GM12878 (cell line): Measurements from ENCODE around the gene TRIM68. TPM values are rescaled to one million over a fixed set of nuclear protein-coding genes. Genes with fewer than 3 reads are reported as not detected.

Experiments used
- ATAC-seq: fragments of 200-7000 bp; cut with Tn5 transposase; 3 replicates; pipeline ENCODE4 v1.9.1; 2020; ENCODE audit warnings: mild to moderate bottlenecking, moderate library complexity
- BruUV-seq: library from RNA; stranded (reverse); fragments of 400-500 nt; replicated peaks from 2 replicates; lab custom pipeline; 2021; lab: Mats Ljungman, UMichigan
- CTCF ChIA-PET: fragments of 300-600 bp; sonication (Branson Sonifier 250); formaldehyde crosslinking; extraction: SDS; loops from one replicate; lab custom pipeline; 2021; ENCODE audit warnings: inconsistent platforms; lab: Yijun Ruan, JAX
- POLR2A ChIA-PET: fragments of 350-600 bp; formaldehyde crosslinking; extraction: SDS; loops from one replicate; lab custom pipeline; 2021; ENCODE audit warnings: inconsistent platforms; lab: Charles Lee
- RAD21 ChIA-PET: fragments of 300-600 bp; sonication (Branson Sonifier 250); formaldehyde crosslinking; loops from one replicate; lab custom pipeline; 2023; ENCODE audit warnings: antibody characterized with exemption; ENCODE audit not compliant: unreplicated experiment; lab: Charles Lee
- SMC1A ChIA-PET: fragments of 300-600 bp; sonication (Branson Sonifier 250); formaldehyde crosslinking; loops from one replicate; lab custom pipeline; 2023; ENCODE audit not compliant: unreplicated experiment, uncharacterized antibody; lab: Charles Lee
- DNase-seq: peaks from one replicate; pipeline ENCODE4 v3.0.0-alpha.2; 2011; ENCODE audit warnings: low read depth, low spot score
- FAIRE-seq: peaks from 3 replicates; lab custom pipeline; 2011; peaks lifted over from hg19 to GRCh38; lab: Jason Lieb, UNC
- H2AFZ ChIP-seq: 2 replicates; pipeline ENCODE4 v1.6.0; 2011; ENCODE audit warnings: low read depth, low read length, control low read depth; ENCODE audit not compliant: control insufficient read depth
- H3K27ac ChIP-seq: 2 replicates; pipeline ENCODE4 v1.5.1; 2011; ENCODE audit warnings: control low read depth; ENCODE audit not compliant: control insufficient read depth, insufficient read depth
- H3K27me3 ChIP-seq, 2 experiments: replicated peaks in 1 of 2; 2 replicates each; pipeline versions ENCODE4 v1.6.0 to v1.6.1; 2011; ENCODE audit warnings: low read length in 1 of 2; ENCODE audit not compliant: control insufficient read depth in 2 of 2, insufficient read depth in 2 of 2
- H3K36me3 ChIP-seq, 2 experiments: 2 replicates each; pipeline ENCODE4 v1.5.1; 2011; ENCODE audit warnings: low read length in 1 of 2; ENCODE audit not compliant: control insufficient read depth in 2 of 2, insufficient read depth in 2 of 2
- H3K4me1 ChIP-seq: 2 replicates; pipeline ENCODE4 v1.6.1; 2011; ENCODE audit warnings: mild to moderate bottlenecking, low read length, moderate library complexity, mixed read lengths; ENCODE audit not compliant: control insufficient read depth, insufficient read depth
- H3K4me2 ChIP-seq: 2 replicates; pipeline ENCODE4 v1.6.0; 2011; ENCODE audit warnings: control low read depth; ENCODE audit not compliant: control insufficient read depth, insufficient read depth
- H3K4me3 ChIP-seq: fragments of 200-600 bp; sonication (generic); 2 replicates; pipeline ENCODE4 v1.5.1; 2016
- H3K79me2 ChIP-seq: 2 replicates; pipeline ENCODE4 v1.6.0; 2011; ENCODE audit warnings: low read length; ENCODE audit not compliant: control insufficient read depth, insufficient read depth
- H3K9ac ChIP-seq: 2 replicates; pipeline ENCODE4 v1.8.0; 2011; ENCODE audit warnings: low read length, control low read depth, mixed read lengths; ENCODE audit not compliant: control insufficient read depth, insufficient read depth
- H3K9me3 ChIP-seq: replicated peaks from 3 replicates; pipeline ENCODE4 v1.5.1; 2011; ENCODE audit warnings: mild to moderate bottlenecking, low read length; ENCODE audit not compliant: control insufficient read depth, insufficient read depth
- H4K20me1 ChIP-seq: 2 replicates; pipeline ENCODE4 v1.6.0; 2011; ENCODE audit not compliant: control insufficient read depth, insufficient read depth
- CREM ChIP-seq: IDR thresholded peaks from 2 replicates; pipeline ENCODE4 v1.6.1; 2014; ENCODE audit warnings: antibody characterized with exemption, low read depth
- JUND ChIP-seq: IDR thresholded peaks from 2 replicates; pipeline ENCODE4 v1.6.1; 2012; ENCODE audit warnings: low read depth, mild to moderate bottlenecking, low read length, improper control_type of control experiment, moderate library complexity
- KAT2A ChIP-seq: conservative IDR thresholded peaks from 2 replicates; pipeline ENCODE4 v1.6.1; 2011; ENCODE audit warnings: low read depth, low read length; ENCODE audit not compliant: control insufficient read depth
- MTA3 ChIP-seq: IDR thresholded peaks from 2 replicates; pipeline ENCODE4 v1.6.1; 2012; ENCODE audit warnings: low read length, inconsistent platforms, borderline replicate concordance
- STAT1 ChIP-seq: fragments of 450-650 bp; conservative IDR thresholded peaks from 2 replicates; pipeline ENCODE4 v1.6.1; 2014; ENCODE audit warnings: antibody characterized with exemption, mild to moderate bottlenecking
- WGBS: methylation state at CpG from one replicate; pipeline ENCODE4 v1.1.6; 2016; ENCODE audit warnings: low lambda C conversion rate; ENCODE audit not compliant: insufficient replicate concordance, insufficient coverage; ENCODE audit errors: missing lambda C conversion rate; 5-methylcytosine and 5-hydroxymethylcytosine counted together
- in situ Hi-C: fragments of 300-500 bp; cut with MboI; formaldehyde crosslinking; loops from 9 replicates; pipeline ENCODE4 v1.14.3; 2018; ENCODE audit warnings: mixed read lengths
- intact Hi-C: fragments of 100-400 bp; cut with micrococcal nuclease; formaldehyde crosslinking; loops from one replicate; pipeline ENCODE4 v1.14.2; 2022; ENCODE audit not compliant: unreplicated experiment
- polyA plus RNA-seq, 11 experiments: library from polyadenylated mRNA; depleted of rRNA in 4 of 11; unstranded in 6 of 11; stranded (reverse) in 5 of 11; fragments of >200 nt; fragmentation: Nextera tagmentation in 4 of 11; fragmentation: Illumina TruSeq in 1 of 11; extraction: Ambion mirVana in 4 of 11; extraction: Trizol in 1 of 11; gene quantifications; 1 replicate in 1 of 11; 2 replicates in 10 of 11; pipeline versions ENCODE4 v1.2.1 to v1.2.3, GENCODE V29; 2011 to 2016; ENCODE audit warnings: inconsistent platforms in 2 of 11, missing spikeins in 2 of 11, low read depth in 1 of 11
- total RNA-seq, 4 experiments: library from RNA; depleted of rRNA in 3 of 4; stranded (reverse); fragments of >200 nt in 3 of 4; fragmentation: Illumina TruSeq in 1 of 4; extraction: Trizol in 1 of 4; gene quantifications; 2 replicates each; pipeline versions ENCODE4 v1.2.1 to v1.2.3, GENCODE V29; 2013 to 2021
- TF ChIP-seq, protein P1 (sequence below): fragments of 450-650 bp; IDR thresholded peaks from 2 replicates; pipeline ENCODE4 v1.6.1; 2017; ENCODE audit warnings: mild to moderate bottlenecking
- TF ChIP-seq, protein P2 (sequence below): IDR thresholded peaks from 2 replicates; pipeline ENCODE4 v1.6.1; 2011; ENCODE audit warnings: borderline replicate concordance, low read depth, mild to moderate bottlenecking, moderate library complexity, mixed read lengths, low read length; ENCODE audit not compliant: insufficient read depth; ENCODE audit errors: extremely low read length
- TF ChIP-seq, protein P3 (sequence below): fragments of 450-650 bp; IDR thresholded peaks from 2 replicates; pipeline ENCODE4 v1.6.1; 2017; ENCODE audit warnings: low read depth, mild to moderate bottlenecking, moderate library complexity
- TF ChIP-seq, protein P4 (sequence below): fragments of 450-650 bp; formaldehyde crosslinking; IDR thresholded peaks from 2 replicates; pipeline ENCODE4 v1.4.0; 2020; ENCODE audit warnings: mild to moderate bottlenecking, moderate library complexity
- TF ChIP-seq, protein P5 (sequence below): IDR thresholded peaks from 2 replicates; pipeline ENCODE4 v1.6.1; 2012; ENCODE audit warnings: low read depth, low read length, improper control_type of control experiment
- TF ChIP-seq, protein P6 (sequence below): IDR thresholded peaks from 2 replicates; pipeline ENCODE4 v1.6.1; 2011; ENCODE audit warnings: low read depth, low read length, improper control_type of control experiment, borderline replicate concordance

Gene TRIM68
- total and polyA plus RNA-seq, 10 of the 15 experiments (the other 5 are each of a cell fraction or from before 2014, with no cell fraction given), result 3.3 to 13.7 (median 8.3) TPM

DNA sequence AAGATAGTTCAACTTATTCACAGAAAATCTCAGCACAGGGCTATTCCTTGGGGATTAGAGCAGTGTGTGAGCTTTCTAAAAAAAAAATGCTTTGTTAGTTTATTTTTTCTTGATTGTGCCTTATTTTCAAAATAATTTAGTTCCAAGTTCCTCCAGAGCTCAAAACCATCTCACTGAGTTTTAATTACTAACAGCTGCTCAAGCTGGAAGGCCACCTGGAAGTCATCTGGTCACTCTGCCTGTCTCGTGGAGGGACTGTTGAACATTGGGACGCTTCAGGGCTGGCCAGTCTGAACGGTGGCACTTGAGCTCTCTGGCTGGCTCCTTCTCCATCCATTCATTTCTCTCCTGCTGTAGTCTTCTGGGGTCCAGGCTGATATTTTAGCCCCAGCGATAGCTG, 39.7 kb upstream of the TRIM68 start:
- intact Hi-C loops (no loop called here), in situ Hi-C loops (no loop called here)
- no peak for FAIRE-seq
- SMC1A ChIA-PET, result interaction anchor here (1.1 kb wide), 1 partner anchor 10 kb away, joined by 3 read pairs; the partner anchor contains the start of gene OR51D1
- no peak overlapping the region for H3K27ac ChIP-seq
- no peaks in the 10 kb centered on the region for H3K4me1 ChIP-seq
- no peaks in the 10 kb centered on the region for H3K36me3 ChIP-seq
- no peak for DNase-seq
- 14% methylated on average over 4 of the region's 4 CpGs for WGBS
- H3K4me2 ChIP-seq, result no peak overlapping the region
- H3K4me3 ChIP-seq, result no peak overlapping the region
- no peak for ATAC-seq
- no peak overlapping the region for H3K9ac ChIP-seq
- no peaks in the 10 kb centered on the region for H3K9me3 ChIP-seq
- RAD21 ChIA-PET, result interaction anchor here (0.9 kb wide), 1 partner anchor 11 kb away, joined by 3 read pairs; no protein-coding TSS in a partner anchor
- H2AFZ ChIP-seq, result no peak overlapping the region
- CTCF ChIA-PET, result interaction anchor here (5.1 kb wide), 1 partner anchor 11 kb away, joined by 21 read pairs; the partner anchor contains the start of gene OR51D1
- no peaks in the 10 kb centered on the region for H4K20me1 ChIP-seq
- H3K79me2 ChIP-seq, result no peaks in the 10 kb centered on the region
- H3K27me3 ChIP-seq, result no peaks in the 10 kb centered on the region; a peak in 1 of 4 replicates
- BruUV-seq, result no TSS peak
- POLR2A ChIA-PET, result no interaction called here
- no peak for TF ChIP-seq JUND
- TF ChIP-seq, protein P1, sequence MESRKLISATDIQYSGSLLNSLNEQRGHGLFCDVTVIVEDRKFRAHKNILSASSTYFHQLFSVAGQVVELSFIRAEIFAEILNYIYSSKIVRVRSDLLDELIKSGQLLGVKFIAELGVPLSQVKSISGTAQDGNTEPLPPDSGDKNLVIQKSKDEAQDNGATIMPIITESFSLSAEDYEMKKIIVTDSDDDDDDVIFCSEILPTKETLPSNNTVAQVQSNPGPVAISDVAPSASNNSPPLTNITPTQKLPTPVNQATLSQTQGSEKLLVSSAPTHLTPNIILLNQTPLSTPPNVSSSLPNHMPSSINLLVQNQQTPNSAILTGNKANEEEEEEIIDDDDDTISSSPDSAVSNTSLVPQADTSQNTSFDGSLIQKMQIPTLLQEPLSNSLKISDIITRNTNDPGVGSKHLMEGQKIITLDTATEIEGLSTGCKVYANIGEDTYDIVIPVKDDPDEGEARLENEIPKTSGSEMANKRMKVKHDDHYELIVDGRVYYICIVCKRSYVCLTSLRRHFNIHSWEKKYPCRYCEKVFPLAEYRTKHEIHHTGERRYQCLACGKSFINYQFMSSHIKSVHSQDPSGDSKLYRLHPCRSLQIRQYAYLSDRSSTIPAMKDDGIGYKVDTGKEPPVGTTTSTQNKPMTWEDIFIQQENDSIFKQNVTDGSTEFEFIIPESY, result no peak
- no peak for TF ChIP-seq CREM
- TF ChIP-seq STAT1, result no peak
- TF ChIP-seq, protein P2, sequence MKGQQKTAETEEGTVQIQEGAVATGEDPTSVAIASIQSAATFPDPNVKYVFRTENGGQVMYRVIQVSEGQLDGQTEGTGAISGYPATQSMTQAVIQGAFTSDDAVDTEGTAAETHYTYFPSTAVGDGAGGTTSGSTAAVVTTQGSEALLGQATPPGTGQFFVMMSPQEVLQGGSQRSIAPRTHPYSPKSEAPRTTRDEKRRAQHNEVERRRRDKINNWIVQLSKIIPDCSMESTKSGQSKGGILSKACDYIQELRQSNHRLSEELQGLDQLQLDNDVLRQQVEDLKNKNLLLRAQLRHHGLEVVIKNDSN, result no peak
- TF ChIP-seq, protein P3, sequence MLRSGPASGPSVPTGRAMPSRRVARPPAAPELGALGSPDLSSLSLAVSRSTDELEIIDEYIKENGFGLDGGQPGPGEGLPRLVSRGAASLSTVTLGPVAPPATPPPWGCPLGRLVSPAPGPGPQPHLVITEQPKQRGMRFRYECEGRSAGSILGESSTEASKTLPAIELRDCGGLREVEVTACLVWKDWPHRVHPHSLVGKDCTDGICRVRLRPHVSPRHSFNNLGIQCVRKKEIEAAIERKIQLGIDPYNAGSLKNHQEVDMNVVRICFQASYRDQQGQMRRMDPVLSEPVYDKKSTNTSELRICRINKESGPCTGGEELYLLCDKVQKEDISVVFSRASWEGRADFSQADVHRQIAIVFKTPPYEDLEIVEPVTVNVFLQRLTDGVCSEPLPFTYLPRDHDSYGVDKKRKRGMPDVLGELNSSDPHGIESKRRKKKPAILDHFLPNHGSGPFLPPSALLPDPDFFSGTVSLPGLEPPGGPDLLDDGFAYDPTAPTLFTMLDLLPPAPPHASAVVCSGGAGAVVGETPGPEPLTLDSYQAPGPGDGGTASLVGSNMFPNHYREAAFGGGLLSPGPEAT, result no peak
- TF ChIP-seq, protein P4, sequence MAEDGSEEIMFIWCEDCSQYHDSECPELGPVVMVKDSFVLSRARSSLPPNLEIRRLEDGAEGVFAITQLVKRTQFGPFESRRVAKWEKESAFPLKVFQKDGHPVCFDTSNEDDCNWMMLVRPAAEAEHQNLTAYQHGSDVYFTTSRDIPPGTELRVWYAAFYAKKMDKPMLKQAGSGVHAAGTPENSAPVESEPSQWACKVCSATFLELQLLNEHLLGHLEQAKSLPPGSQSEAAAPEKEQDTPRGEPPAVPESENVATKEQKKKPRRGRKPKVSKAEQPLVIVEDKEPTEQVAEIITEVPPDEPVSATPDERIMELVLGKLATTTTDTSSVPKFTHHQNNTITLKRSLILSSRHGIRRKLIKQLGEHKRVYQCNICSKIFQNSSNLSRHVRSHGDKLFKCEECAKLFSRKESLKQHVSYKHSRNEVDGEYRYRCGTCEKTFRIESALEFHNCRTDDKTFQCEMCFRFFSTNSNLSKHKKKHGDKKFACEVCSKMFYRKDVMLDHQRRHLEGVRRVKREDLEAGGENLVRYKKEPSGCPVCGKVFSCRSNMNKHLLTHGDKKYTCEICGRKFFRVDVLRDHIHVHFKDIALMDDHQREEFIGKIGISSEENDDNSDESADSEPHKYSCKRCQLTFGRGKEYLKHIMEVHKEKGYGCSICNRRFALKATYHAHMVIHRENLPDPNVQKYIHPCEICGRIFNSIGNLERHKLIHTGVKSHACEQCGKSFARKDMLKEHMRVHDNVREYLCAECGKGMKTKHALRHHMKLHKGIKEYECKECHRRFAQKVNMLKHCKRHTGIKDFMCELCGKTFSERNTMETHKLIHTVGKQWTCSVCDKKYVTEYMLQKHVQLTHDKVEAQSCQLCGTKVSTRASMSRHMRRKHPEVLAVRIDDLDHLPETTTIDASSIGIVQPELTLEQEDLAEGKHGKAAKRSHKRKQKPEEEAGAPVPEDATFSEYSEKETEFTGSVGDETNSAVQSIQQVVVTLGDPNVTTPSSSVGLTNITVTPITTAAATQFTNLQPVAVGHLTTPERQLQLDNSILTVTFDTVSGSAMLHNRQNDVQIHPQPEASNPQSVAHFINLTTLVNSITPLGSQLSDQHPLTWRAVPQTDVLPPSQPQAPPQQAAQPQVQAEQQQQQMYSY (CRISPR knock-in tag), result no peak
- TF ChIP-seq, protein P5, sequence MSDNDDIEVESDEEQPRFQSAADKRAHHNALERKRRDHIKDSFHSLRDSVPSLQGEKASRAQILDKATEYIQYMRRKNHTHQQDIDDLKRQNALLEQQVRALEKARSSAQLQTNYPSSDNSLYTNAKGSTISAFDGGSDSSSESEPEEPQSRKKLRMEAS, result no peak
- TF ChIP-seq KAT2A, result no peak
- TF ChIP-seq, protein P6, sequence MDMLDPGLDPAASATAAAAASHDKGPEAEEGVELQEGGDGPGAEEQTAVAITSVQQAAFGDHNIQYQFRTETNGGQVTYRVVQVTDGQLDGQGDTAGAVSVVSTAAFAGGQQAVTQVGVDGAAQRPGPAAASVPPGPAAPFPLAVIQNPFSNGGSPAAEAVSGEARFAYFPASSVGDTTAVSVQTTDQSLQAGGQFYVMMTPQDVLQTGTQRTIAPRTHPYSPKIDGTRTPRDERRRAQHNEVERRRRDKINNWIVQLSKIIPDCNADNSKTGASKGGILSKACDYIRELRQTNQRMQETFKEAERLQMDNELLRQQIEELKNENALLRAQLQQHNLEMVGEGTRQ, result no peak
- no peak for TF ChIP-seq MTA3
